Heart right ventricle (tissue), 16 donors: ENCODE results near the gene KCNK18. TPM values are rescaled to one million over a fixed set of nuclear protein-coding genes. Genes with fewer than 3 reads are reported as not detected.

Source experiments
- ATAC-seq, 8 donors: fragments of 200-7000 bp; cut with Tn5 transposase; one replicate each; pipeline ENCODE4 v1.9.1; 2020; ENCODE audit warnings: mild to moderate bottlenecking in 8 of 8, moderate library complexity in 8 of 8, moderate number of reproducible peaks in 1 of 8
- DNase-seq, 2 donors: peaks; one replicate each; pipeline ENCODE4 v3.0.0-alpha.2; 2020
- H3K27ac ChIP-seq, 10 donors: fragments of 200-600 bp; sonication (generic) in 2 of 10; one replicate each; pipeline versions ENCODE4 v1.5.0 to v1.8.0; 2020 to 2022; ENCODE audit warnings: mild to moderate bottlenecking in 3 of 10
- H3K27me3 ChIP-seq, 7 donors: fragments of 200-600 bp; one replicate each; pipeline ENCODE4 v1.8.0; 2021 to 2022; ENCODE audit warnings: mild to moderate bottlenecking in 2 of 7
- H3K36me3 ChIP-seq, 9 donors: fragments of 200-600 bp; sonication (generic) in 1 of 9; one replicate each; pipeline versions ENCODE4 v1.5.0 to v1.8.0; 2020 to 2022; ENCODE audit warnings: mild to moderate bottlenecking in 2 of 9
- H3K4me1 ChIP-seq, 9 donors: fragments of 200-600 bp; sonication (generic) in 1 of 9; one replicate each; pipeline versions ENCODE4 v1.5.0 to v1.8.0; 2020 to 2022; ENCODE audit warnings: mild to moderate bottlenecking in 4 of 9
- H3K4me3 ChIP-seq, 10 donors: fragments of 200-600 bp; sonication (generic) in 2 of 10; one replicate each; pipeline versions ENCODE4 v1.5.0 to v1.8.0; 2020 to 2022; ENCODE audit warnings: mild to moderate bottlenecking in 7 of 10, moderate library complexity in 2 of 10
- H3K9me3 ChIP-seq, 11 donors: fragments of 200-600 bp in 10 of 11; sonication (generic) in 2 of 11; one replicate each; pipeline versions ENCODE4 v1.5.0 to v1.8.0; 2013 to 2022; ENCODE audit warnings: mild to moderate bottlenecking in 2 of 11, control low read depth in 1 of 11, moderate library complexity in 1 of 11
- WGBS, 2 donors: extraction: QIAGEN DNeasy Blood & Tissue Kit; methylation state at CpG; one replicate each; pipeline ENCODE4 v1.1.7; 2013; ENCODE audit warnings: inconsistent platforms in 1 of 2; 5-methylcytosine and 5-hydroxymethylcytosine counted together
- intact Hi-C, 10 donors: fragments of 100-400 bp; cut with DNase I; formaldehyde crosslinking; loops; one replicate each; pipeline versions ENCODE4 v1.11.1 to v1.14.2; 2022
- polyA plus RNA-seq, 2 donors: library from polyadenylated mRNA; stranded (reverse); fragments of 200-250 nt; gene quantifications; one replicate each; pipeline ENCODE4 v1.2.3, GENCODE V29; 2013
- total RNA-seq, 10 donors: library from RNA; stranded (reverse); fragmentation: NEBNext Ultra II Directional in 3 of 10; extraction: Animal tissue kit (Norgen Biotek cat#: 25700) in 3 of 10; gene quantifications; one replicate each; pipeline versions ENCODE4 v1.2.1 to v1.2.4, GENCODE V29; 2021 to 2023
- TF ChIP-seq, protein P1 (sequence below), 9 donors: fragments of 200-600 bp; sonication (generic) in 2 of 9; IDR thresholded peaks; one replicate each; pipeline versions ENCODE4 v1.5.0 to v1.8.0; 2021 to 2022; ENCODE audit warnings: antibody characterized with exemption in 9 of 9, mild to moderate bottlenecking in 5 of 9, moderate library complexity in 1 of 9
- donor health status: Arrhythmogenic right ventricular cardiomyopathy.
- donor health status: ischemic (EF 13 %, LVEDD 7.1; RV severe dilation, severe dysfunction).
- donor health status: healthy with polysubstance abuse.
- donor health status: DM: no; HTN: yes; CAD: no.
- donor health status: DM: no; HTN: no; CAD: no.
- donor health status: ischemic (EF 25% LVEDD 6.9; RV normal size, moderate dysfunction).
- donor health status: ischemic (EF 25% LVEDD 5.7; RV mildly dilated, moderate dysfunction).
- donor health status: healthy.
- donor health status: DM: yes; HTN: yes; CAD: no.
- donor health status: Ischemic cardiomyopathy.
- donor health status: ischemic (EF 35%, LVEDD 5.7; RV mildly dilated, moderate dysfunction).
- donor health status: nonischemic (EF 11% LVEDD 7.7; RV severe dilation, severe dysfunction).
- donor health status: DM: yes; HTN: yes; CAD: no.
- donor health status: PGD.
- donor health status: ischemic (EF 29% LVEDD 5.4; RV normal size, mild dysfunction).
- donor health status: nonischemic (EF 23%, LVEDD 6.1; RV moderate dilation, normal function).

The KCNK18 gene
- total and polyA plus RNA-seq, 12 donors, result not detected

DNA sequence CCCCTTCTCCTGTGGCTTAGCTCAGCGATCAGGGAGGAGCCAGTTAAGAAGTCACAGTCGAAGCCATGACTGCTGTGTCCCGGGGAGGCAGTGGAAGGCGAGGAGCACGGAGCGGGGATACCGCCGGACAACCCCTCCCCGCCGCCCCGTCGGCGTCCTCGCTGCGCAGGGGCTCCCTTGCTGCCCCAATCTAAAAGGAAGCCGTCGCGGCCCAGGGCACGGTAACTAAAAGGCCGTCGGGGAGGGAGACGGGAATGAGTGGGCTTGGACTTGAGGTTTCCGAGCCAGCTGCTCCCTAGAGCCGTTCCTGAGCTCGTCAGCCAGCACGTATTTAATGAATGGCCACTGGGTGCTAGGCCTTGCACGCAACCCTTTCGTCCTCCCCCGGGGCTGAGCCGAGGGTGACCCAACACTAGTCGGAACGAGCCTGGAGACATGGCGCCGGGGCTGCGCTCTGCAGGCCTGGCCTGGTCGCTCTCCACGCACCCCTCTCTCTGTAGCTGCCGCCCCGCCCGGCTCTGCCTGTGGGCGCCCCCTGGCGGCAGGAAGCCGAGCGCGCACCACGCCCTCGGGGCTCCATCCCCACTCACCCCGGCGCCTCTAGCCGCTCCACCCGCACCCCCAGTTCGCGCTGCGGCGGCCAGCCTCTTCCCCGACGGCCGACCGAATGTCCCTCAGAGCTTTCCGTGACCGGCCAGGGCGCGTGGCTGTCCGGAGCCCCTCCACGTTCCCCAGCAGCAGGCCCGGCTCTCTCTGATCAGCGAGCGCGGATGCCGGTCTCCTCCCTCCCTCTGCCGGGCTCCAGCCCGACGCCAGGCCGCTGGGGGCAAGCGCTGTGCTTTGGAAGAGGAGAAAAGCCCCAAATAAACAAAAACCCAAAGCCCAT lies 29.3 kb upstream of the KCNK18 start:
- intact Hi-C loops, result loop anchor here in 4 of 10 donors (2.0 to 10.0 kb wide), 4 partner anchors 369 to 483 kb away; no protein-coding TSS in a partner anchor
- peak; percentile 81 to 92 (median 86) for ATAC-seq
- DNase-seq, result peak; percentile 13 to 66
- TF ChIP-seq, protein P1, sequence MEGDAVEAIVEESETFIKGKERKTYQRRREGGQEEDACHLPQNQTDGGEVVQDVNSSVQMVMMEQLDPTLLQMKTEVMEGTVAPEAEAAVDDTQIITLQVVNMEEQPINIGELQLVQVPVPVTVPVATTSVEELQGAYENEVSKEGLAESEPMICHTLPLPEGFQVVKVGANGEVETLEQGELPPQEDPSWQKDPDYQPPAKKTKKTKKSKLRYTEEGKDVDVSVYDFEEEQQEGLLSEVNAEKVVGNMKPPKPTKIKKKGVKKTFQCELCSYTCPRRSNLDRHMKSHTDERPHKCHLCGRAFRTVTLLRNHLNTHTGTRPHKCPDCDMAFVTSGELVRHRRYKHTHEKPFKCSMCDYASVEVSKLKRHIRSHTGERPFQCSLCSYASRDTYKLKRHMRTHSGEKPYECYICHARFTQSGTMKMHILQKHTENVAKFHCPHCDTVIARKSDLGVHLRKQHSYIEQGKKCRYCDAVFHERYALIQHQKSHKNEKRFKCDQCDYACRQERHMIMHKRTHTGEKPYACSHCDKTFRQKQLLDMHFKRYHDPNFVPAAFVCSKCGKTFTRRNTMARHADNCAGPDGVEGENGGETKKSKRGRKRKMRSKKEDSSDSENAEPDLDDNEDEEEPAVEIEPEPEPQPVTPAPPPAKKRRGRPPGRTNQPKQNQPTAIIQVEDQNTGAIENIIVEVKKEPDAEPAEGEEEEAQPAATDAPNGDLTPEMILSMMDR (IDR thresholded peaks at IDR 0.05), result peak; percentile 53 to 96 (median 78)
- Histone ChIP-seq H3K4me1 (peaks cover 0 to 43% (median 21%) of the 10 kb centered on the region in 9 donors), H3K9me3 (no peaks in the 10 kb centered on the region), H3K27ac (no peak overlapping the region), H3K27me3 (peaks cover 48 to 100% (median 100%) of the 10 kb centered on the region in 7 donors), H3K4me3 (peak overlapping the region in 5 of 10 donors; percentile 2 to 31 (median 21)), H3K36me3 (no peaks in the 10 kb centered on the region)
- 2% methylated on average over 71 to 75 of the region's 75 CpGs for WGBS, 2 donors

DNA sequence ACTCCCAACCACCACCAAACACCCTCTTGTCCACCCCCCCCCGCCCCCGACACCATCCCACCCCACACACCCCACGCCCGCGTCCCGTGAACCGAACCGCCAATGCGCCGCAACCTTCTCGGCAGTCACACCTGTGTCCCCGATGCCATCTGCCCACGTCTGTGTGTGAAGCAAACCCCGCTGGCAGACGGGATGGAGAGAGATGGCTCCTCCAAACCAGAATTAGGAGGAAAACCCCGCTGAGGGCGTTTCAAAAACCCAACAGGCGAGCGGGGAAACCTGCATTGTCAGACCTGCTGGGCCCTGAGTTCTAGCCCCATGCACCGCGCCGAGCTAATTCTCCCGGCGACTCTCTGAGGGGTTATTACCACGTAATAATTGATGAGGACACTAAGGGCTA lies 28.6 kb upstream of the KCNK18 start:
- TF ChIP-seq, protein P1 (IDR thresholded peaks at IDR 0.05), result no peak
- DNase-seq (no peak), ATAC-seq (no peak)
- WGBS, 2 donors, result 2 to 5% methylated on average over 25 of the region's 25 CpGs
- Histone ChIP-seq H3K9me3 (no peaks in the 10 kb centered on the region), H3K27me3 (peaks cover 41 to 100% (median 100%) of the 10 kb centered on the region in 7 donors), H3K27ac (no peak overlapping the region), H3K36me3 (no peaks in the 10 kb centered on the region), H3K4me1 (peaks cover 0 to 36% (median 14%) of the 10 kb centered on the region in 9 donors), H3K4me3 (no peak overlapping the region)
- intact Hi-C loops, result loop anchor here in 2 of 10 donors (5.0 to 10.0 kb wide), 2 partner anchors 371 to 484 kb away; no protein-coding TSS in a partner anchor

- Histone ChIP-seq H3K9me3 (no peaks in the 10 kb centered on the region), H3K27ac (no peak overlapping the region), H3K36me3 (no peaks in the 10 kb centered on the region), H3K4me3 (no peak overlapping the region), H3K4me1 (peaks cover 0 to 32% (median 13%) of the 10 kb centered on the region in 9 donors), H3K27me3 (peaks cover 39 to 100% (median 100%) of the 10 kb centered on the region in 7 donors)
- intact Hi-C loops, result loop anchor here in 2 of 10 donors (5.0 to 10.0 kb wide), 2 partner anchors 372 to 485 kb away; no protein-coding TSS in a partner anchor
- TF ChIP-seq, protein P1 (IDR thresholded peaks at IDR 0.05), result no peak
- DNase-seq (no peak), ATAC-seq (no peak)
- 26 to 41% methylated on average over 2 of the region's 2 CpGs for WGBS, 2 donors
These were observed 27.8 kb upstream of the KCNK18 start for GRCh38 chr10:117169480-117169879.

DNA sequence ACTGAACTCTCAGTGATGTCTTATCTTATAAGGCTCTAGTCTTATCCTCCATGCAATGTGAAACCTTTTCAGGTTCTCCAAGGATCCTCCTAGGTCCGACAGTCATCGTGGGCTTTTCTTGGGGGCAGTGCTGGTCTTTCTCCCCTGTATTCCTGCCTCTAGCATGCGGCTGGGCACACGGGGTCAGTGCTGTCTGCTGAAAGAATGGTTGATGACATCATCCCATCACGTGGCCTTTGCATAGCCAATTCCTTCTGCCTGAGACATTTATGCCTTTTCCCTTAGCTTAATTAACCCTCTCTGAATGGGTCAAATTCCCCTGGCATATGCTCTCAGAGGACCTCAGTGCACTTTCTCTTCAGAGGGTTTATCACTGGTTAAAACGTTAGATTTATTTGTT lies 27.0 kb upstream of the KCNK18 start:
- 10% methylated on average over 6 of the region's 6 CpGs for WGBS, 2 donors
- TF ChIP-seq, protein P1 (IDR thresholded peaks at IDR 0.05), result no peak
- H3K4me1 ChIP-seq, result peaks cover 4 to 31% (median 17%) of the 10 kb centered on the region in 9 donors
- H3K9me3 ChIP-seq, result no peaks in the 10 kb centered on the region
- H3K36me3 ChIP-seq, result no peaks in the 10 kb centered on the region
- no peak overlapping the region for H3K27ac ChIP-seq
- intact Hi-C loops, result loop anchor here in 4 of 10 donors (5.0 to 10.0 kb wide), 3 partner anchors 485 to 495 kb away; no protein-coding TSS in a partner anchor
- H3K4me3 ChIP-seq, result no peak overlapping the region
- DNase-seq (no peak), ATAC-seq (no peak)
- peaks cover 36 to 97% (median 93%) of the 10 kb centered on the region in 7 donors for H3K27me3 ChIP-seq
